Activated CD8-positive, alpha-beta memory T cell treated with anti-CD3 and anti-CD28 coated beads, Interleukin-2, amount 50 U/mL, for 1 hour (primary cell): ENCODE measurements around the gene PCDHA4.

ENCODE experiments used
- DNase-seq: peaks from one replicate; pipeline ENCODE4 v3.0.0-alpha.2; 2020; ENCODE audit errors: extremely low read depth

The PCDHA4 gene

DNA sequence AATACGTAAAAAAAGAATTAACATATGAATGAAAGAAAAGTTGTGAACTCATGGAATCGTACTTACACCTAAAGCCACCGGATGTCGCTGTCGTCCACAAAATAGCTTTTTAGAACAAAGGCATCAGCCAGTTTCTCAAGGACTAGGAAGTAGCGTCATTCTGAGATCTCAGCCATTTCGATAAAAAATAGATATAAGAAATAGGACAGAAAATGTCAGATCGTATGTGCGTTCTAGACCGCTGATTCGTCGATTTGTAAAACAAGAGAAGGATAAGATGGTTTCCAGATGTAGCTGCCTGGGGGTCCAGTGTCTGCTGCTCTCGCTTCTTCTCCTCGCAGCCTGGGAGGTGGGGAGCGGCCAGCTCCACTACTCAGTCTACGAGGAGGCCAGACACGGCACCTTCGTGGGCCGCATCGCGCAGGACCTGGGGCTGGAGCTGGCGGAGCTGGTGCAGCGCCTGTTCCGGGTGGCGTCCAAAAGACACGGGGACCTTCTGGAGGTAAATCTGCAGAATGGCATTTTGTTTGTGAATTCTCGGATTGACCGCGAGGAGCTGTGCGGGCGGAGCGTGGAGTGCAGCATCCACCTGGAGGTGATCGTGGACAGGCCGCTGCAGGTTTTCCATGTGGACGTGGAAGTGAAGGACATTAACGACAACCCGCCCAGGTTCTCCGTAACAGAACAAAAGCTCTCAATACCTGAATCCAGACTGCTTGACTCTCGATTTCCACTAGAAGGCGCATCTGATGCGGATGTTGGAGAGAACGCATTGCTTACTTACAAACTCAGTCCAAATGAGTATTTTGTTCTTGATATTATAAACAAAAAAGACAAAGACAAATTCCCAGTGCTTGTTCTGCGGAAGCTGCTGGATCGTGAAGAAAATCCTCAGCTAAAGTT is 49.2 kb downstream of the PCDHA4 start, which contains the start of gene PCDHA10:
Gene PCDHA10 (plus strand): TSS at position 126 of the 903 bp plus-strand sequence. CDS start 152 bp downstream, at position 278.
- no peak for DNase-seq

DNA sequence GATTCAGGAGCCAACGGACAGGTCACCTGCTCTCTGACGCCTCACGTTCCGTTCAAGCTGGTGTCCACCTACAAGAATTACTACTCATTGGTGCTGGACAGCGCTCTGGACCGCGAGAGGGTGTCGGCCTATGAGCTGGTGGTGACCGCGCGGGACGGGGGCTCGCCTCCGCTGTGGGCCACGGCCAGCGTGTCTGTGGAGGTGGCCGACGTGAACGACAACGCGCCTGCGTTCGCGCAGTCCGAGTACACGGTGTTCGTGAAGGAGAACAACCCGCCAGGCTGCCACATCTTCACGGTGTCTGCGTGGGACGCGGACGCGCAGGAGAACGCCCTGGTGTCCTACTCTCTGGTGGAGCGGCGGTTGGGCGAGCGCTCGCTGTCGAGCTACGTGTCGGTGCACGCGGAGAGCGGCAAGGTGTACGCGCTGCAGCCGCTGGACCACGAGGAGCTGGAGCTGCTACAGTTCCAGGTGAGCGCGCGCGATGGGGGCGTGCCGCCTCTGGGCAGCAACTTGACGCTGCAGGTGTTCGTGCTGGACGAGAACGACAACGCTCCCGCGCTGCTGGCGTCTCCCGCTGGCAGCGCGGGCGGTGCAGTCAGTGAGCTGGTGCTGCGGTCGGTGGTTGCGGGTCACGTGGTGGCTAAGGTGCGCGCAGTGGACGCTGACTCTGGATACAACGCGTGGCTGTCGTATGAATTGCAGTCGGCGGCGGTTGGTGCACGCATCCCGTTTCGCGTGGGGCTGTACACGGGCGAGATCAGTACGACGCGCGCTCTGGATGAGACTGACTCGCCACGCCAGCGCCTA is 50.5 kb downstream of the PCDHA4 start:
- DNase-seq, result no peak

- no peak for DNase-seq
These were observed 51.0 kb downstream of the PCDHA4 start for GRCh38 chr5:140857987-140858240.

DNA sequence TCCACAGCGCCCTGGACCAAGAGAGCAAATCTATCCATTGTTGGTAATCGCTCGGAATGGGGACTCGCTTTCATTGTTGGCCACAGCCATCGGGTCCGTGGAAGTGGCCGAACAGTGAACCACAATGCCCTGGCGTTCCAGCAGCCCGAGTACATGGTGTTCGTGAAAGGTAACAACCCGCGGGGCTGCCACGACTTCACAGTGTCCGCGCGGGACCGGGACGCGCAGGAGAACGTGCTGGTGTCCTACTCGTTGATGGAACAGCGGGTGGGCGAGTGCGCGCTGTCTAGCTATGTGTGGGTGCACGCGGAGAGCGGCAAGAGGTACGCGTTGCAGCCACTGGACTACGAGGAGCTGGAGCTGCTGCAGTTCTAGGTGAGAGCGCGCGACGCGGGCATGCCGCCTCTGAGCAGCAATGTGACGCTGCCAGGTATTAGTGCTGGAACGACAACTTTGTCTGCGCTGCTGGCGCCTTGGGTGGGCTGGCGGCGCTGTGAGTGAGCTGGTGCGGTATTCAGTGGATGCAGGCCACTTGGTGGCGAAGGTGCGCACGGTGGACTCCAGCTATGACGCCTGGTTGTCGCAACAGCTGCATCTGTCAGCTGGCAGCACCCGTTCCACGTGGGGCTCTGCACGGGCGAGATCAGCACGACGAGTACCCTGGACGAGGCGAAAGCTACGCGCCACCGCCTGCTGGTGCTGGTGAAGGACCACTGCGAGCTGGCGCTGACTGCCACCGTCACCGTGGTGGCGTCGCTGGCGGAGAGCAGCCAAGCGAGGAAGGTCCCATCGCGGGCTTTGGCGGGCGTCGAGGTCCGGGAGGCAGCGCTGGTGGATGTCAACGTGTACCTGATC is 55.8 kb downstream of the PCDHA4 start:
- DNase-seq, result no peak
